ENCODE results near the gene CD2.

DNA sequence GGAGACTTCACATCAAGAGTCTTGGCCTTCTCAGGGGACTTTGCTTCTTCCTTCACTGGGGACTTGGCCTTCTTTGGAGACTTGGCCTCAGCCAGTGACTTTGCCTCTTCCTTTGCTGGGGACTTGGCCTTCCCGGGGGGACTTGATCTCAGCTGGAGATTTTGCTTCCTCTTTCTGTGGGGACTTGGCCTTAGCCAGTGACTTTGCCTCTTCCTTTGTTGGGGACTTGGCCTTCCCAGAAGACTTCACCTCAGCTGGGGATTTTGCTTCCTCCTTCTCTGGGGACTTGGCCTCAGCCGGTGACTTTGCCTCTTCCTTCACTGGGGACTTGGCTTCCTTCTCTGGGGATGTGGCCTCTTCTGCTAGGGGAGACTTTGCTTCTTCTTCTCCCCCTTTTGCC, 13.5 kb upstream of the CD2 start:
- TF ChIP-seq, protein P1, sequence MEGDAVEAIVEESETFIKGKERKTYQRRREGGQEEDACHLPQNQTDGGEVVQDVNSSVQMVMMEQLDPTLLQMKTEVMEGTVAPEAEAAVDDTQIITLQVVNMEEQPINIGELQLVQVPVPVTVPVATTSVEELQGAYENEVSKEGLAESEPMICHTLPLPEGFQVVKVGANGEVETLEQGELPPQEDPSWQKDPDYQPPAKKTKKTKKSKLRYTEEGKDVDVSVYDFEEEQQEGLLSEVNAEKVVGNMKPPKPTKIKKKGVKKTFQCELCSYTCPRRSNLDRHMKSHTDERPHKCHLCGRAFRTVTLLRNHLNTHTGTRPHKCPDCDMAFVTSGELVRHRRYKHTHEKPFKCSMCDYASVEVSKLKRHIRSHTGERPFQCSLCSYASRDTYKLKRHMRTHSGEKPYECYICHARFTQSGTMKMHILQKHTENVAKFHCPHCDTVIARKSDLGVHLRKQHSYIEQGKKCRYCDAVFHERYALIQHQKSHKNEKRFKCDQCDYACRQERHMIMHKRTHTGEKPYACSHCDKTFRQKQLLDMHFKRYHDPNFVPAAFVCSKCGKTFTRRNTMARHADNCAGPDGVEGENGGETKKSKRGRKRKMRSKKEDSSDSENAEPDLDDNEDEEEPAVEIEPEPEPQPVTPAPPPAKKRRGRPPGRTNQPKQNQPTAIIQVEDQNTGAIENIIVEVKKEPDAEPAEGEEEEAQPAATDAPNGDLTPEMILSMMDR (IDR thresholded peaks at IDR 0.05; ENCODE audit: borderline replicate concordance, extremely low read depth, low read length, poor library complexity, severe bottlenecking): no peak
- TF ChIP-seq EZH2 (IDR thresholded peaks at IDR 0.05; ENCODE audit: borderline replicate concordance, low read depth, low read length, severe bottlenecking): no peak
